ENCODE data around the gene MYO3B. TPM values are rescaled to one million over a fixed set of nuclear protein-coding genes. Genes with fewer than 3 reads are reported as not detected.
"Not testable (repeated sequence)": the region's sequence is repeated elsewhere in the genome, so short reads cannot be mapped to it uniquely, and the experiment has no call there.

The MYO3B gene
- polyA plus RNA-seq, 1 donor: 0.30 TPM

DNA sequence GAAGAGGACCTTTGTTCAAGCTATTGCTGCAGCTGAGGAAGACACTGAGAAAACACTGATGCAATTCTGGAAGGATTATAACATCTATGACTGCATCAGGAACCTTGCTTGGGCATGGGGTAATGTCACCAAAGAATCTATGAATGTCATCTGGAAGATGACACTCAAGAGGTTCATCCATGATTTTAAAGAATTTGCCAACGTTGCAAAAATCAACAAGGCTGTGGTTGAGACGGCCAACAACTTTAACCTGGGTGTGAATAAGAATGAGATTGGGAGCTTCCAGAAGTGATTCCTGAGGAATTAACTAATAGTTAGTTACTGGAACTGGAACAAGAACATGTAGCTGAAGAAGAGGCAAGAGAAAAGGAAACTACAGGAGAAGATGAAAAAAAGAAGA is 410.8 kb downstream of the MYO3B start:
- H3K4me1 ChIP-seq (ENCODE audit: control insufficient read depth, insufficient read depth, low read length): no peaks in the 10 kb centered on the region
- WGBS (ENCODE audit: insufficient coverage, low lambda C conversion rate): 92% methylated on average over 2 of the region's 2 CpGs

DNA sequence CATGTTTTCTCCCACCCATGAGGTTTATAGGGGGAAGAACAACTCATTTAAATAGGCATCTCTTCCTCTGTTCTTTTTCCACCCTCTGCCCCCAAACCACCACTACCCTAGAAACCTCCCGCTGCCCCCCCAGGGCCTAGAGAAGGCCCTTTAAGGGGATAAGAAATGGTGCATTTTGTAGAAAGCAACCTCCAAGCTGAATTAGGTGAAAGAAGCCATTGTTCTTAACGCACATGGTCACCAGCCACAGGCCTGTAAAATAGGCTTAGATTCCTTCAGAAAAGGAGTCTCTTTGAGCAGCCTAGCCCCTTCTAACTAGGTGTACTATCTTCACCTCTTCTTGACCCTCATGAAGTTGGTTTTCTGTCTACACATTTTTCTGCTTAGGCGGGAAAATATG is 418.6 kb downstream of the MYO3B start:
- H3K36me3 ChIP-seq (ENCODE audit: control insufficient read depth, insufficient read depth, low read length): no peaks in the 10 kb centered on the region
- H3K27ac ChIP-seq (ENCODE audit: low read length): no peak overlapping the region
- H3K4me1 ChIP-seq (ENCODE audit: control insufficient read depth, insufficient read depth, low read length): no peaks in the 10 kb centered on the region
- H3K27me3 ChIP-seq (ENCODE audit: control insufficient read depth, insufficient read depth, low read length): no peaks in the 10 kb centered on the region
- no peaks in the 10 kb centered on the region for H3K9me3 ChIP-seq (ENCODE audit: control insufficient read depth, low read depth, low read length)
- no peak for DNase-seq
- no peak overlapping the region for H3K4me3 ChIP-seq (ENCODE audit: low read length)
- no CpG with 5 or more reads among the region's 3 CpGs for WGBS (ENCODE audit: insufficient coverage, low lambda C conversion rate)

More for the DNA sequence above, 410.8 kb downstream of the MYO3B start:
- no peaks in the 10 kb centered on the region for H3K36me3 ChIP-seq (ENCODE audit: control insufficient read depth, insufficient read depth, low read length)
- no peaks in the 10 kb centered on the region for H3K27me3 ChIP-seq (ENCODE audit: control insufficient read depth, insufficient read depth, low read length)
- H3K4me3 ChIP-seq (ENCODE audit: low read length): no peak overlapping the region
- H3K27ac ChIP-seq (ENCODE audit: low read length): no peak overlapping the region
- no peak for DNase-seq
- H3K9me3 ChIP-seq (ENCODE audit: control insufficient read depth, low read depth, low read length): no peaks in the 10 kb centered on the region

DNA sequence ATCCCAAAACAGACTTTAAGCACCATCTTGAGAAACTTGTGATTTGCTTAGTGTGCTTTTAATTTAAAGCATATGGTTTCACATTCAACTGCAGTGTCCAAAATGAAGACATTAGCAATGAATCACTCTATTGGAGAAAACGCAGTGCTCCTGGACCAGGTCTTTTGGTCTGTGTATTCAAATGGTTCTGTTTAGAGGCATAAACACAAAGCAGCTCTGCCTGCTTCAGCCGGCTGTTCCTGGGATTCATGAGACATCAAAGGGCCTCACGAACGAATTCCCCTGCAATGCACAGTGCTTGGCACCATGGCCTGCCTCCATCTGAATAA is 420.1 kb downstream of the MYO3B start:
- Histone ChIP-seq H3K36me3 (ENCODE audit: control insufficient read depth, insufficient read depth, low read length) (no peaks in the 10 kb centered on the region), H3K4me1 (ENCODE audit: control insufficient read depth, insufficient read depth, low read length) (no peaks in the 10 kb centered on the region), H3K27me3 (ENCODE audit: control insufficient read depth, insufficient read depth, low read length) (no peaks in the 10 kb centered on the region), H3K27ac (ENCODE audit: low read length) (no peak overlapping the region), H3K9me3 (ENCODE audit: control insufficient read depth, low read depth, low read length) (no peaks in the 10 kb centered on the region), H3K4me3 (ENCODE audit: low read length) (no peak overlapping the region)
- no peak for DNase-seq
- WGBS (ENCODE audit: insufficient coverage, low lambda C conversion rate): no CpG with 5 or more reads among the region's 4 CpGs

DNA sequence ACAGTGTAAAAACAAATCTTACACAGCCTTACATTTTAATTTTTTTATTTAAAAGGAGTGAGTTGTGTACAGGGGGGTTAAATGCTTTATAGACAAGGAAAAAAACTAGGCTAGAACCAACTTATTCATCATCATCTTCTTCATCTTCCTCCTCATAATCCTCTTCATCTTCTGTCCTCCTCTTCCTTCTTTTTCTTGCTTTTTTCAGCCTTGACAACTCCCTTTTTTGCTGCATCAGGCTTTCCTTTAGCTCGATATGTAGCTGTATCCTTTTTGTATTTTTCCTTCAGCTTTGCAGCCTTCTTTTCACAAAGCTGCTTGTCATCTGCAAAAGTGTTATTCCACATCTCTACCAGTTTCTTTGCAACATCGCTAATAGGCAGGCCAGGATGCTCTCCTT is 423.5 kb downstream of the MYO3B start:
- H3K4me1 ChIP-seq (ENCODE audit: control insufficient read depth, insufficient read depth, low read length): no peaks in the 10 kb centered on the region
- DNase-seq: no peak
- no peak overlapping the region for H3K27ac ChIP-seq (ENCODE audit: low read length)
- no peaks in the 10 kb centered on the region for H3K36me3 ChIP-seq (ENCODE audit: control insufficient read depth, insufficient read depth, low read length)
- H3K9me3 ChIP-seq (ENCODE audit: control insufficient read depth, low read depth, low read length): no peaks in the 10 kb centered on the region
- WGBS (ENCODE audit: insufficient coverage, low lambda C conversion rate): 93% methylated on average over 1 of the region's 2 CpGs
- H3K4me3 ChIP-seq (ENCODE audit: low read length): no peak overlapping the region
- H3K27me3 ChIP-seq (ENCODE audit: control insufficient read depth, insufficient read depth, low read length): no peaks in the 10 kb centered on the region

DNA sequence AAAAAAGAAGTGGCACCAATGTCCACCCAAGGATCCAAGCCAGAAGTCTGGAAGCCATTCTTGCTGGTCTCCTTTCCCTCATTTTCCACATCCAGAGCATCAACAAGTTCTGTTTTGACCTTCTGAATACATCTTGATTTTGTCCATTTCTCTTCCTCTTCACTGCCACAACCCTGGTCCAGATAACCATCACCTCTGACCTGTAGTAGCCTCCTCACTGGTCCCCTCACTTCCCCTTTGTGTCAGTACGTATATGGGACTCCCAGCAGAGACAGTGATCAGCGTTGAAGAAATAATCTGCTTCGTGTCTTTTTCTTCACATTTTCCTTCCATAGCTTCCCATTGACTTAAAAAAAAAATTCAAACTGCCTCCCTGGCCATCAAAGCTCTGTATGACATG is 427.9 kb downstream of the MYO3B start:
- Histone ChIP-seq H3K36me3 (ENCODE audit: control insufficient read depth, insufficient read depth, low read length) (no peaks in the 10 kb centered on the region), H3K27me3 (ENCODE audit: control insufficient read depth, insufficient read depth, low read length) (no peaks in the 10 kb centered on the region), H3K9me3 (ENCODE audit: control insufficient read depth, low read depth, low read length) (no peaks in the 10 kb centered on the region), H3K4me3 (ENCODE audit: low read length) (no peak overlapping the region), H3K27ac (ENCODE audit: low read length) (no peak overlapping the region), H3K4me1 (ENCODE audit: control insufficient read depth, insufficient read depth, low read length) (no peaks in the 10 kb centered on the region)
- 100% methylated on average over 1 of the region's 3 CpGs for WGBS (ENCODE audit: insufficient coverage, low lambda C conversion rate)
- no peak for DNase-seq

DNA sequence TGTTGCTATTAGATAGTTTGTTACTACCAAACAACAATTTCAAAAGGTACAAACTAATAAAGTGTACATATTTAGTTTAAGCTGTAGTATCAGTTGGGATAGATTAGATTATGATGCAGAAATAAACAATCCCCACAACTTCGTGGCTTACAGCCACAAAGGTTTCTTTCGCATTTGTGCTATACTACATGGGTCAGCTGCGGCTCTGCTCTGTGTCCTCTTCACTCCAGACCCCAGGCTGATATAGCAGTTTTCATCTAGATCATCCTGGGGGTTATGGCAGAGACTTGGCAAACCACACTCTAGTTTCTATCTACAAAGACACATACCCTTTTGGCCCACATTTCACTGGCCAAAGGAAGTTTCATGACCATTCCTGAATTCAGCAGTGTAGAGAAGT is 429.2 kb downstream of the MYO3B start:
- Histone ChIP-seq H3K36me3 (ENCODE audit: control insufficient read depth, insufficient read depth, low read length) (no peaks in the 10 kb centered on the region), H3K27me3 (ENCODE audit: control insufficient read depth, insufficient read depth, low read length) (no peaks in the 10 kb centered on the region), H3K4me1 (ENCODE audit: control insufficient read depth, insufficient read depth, low read length) (no peaks in the 10 kb centered on the region), H3K9me3 (ENCODE audit: control insufficient read depth, low read depth, low read length) (no peaks in the 10 kb centered on the region), H3K27ac (ENCODE audit: low read length) (no peak overlapping the region), H3K4me3 (ENCODE audit: low read length) (no peak overlapping the region)
- DNase-seq: no peak
- 59% methylated on average over 3 of the region's 3 CpGs for WGBS (ENCODE audit: insufficient coverage, low lambda C conversion rate)

DNA sequence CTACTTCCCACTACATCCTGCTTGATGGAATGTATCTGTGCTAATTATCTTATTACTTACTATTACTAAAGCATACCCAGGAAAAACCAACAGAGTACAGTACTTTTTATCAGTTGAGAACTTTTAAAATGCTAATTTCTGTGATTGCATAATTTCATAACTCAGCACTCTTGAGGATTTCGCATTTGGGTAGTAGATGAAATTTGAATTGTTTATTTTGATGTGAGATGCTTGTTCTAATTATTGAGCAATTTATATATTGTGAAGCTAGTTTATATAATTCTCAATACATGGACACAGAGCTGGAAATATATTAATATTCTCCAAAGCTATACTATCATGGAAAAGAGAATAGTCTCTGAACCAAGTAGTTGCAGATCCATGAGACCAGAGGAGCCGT is 432.7 kb downstream of the MYO3B start:
- H3K27me3 ChIP-seq (ENCODE audit: control insufficient read depth, insufficient read depth, low read length): no peaks in the 10 kb centered on the region
- H3K4me1 ChIP-seq (ENCODE audit: control insufficient read depth, insufficient read depth, low read length): no peaks in the 10 kb centered on the region
- no peak overlapping the region for H3K4me3 ChIP-seq (ENCODE audit: low read length)
- no peaks in the 10 kb centered on the region for H3K9me3 ChIP-seq (ENCODE audit: control insufficient read depth, low read depth, low read length)
- no peak for DNase-seq
- H3K27ac ChIP-seq (ENCODE audit: low read length): no peak overlapping the region
- 100% methylated on average over 1 of the region's 2 CpGs for WGBS (ENCODE audit: insufficient coverage, low lambda C conversion rate)
- H3K36me3 ChIP-seq (ENCODE audit: control insufficient read depth, insufficient read depth, low read length): no peaks in the 10 kb centered on the region

DNA sequence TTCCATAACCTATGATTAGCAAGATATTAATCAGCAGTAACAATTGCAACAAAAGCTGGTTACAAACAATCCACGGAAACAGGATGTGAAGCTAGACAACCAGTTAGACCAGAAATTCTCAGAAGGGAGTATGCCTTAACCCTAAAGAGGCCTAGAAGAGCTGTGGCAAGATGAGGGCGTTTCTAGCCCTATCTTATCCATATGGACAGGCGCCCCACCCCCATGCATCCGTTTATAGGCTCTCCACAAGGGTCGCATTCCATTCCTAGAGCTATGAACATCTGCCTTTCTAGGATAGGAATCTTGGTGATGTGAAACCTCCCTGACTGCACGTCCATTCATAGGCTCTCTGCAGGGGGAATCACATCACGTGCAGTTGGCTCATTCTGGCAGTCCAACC is 441.0 kb downstream of the MYO3B start:
- not testable (repeated sequence) for H3K9me3 ChIP-seq (ENCODE audit: control insufficient read depth, low read depth, low read length); H3K27ac ChIP-seq (ENCODE audit: low read length); H3K4me3 ChIP-seq (ENCODE audit: low read length); DNase-seq; H3K4me1 ChIP-seq (ENCODE audit: control insufficient read depth, insufficient read depth, low read length); H3K27me3 ChIP-seq (ENCODE audit: control insufficient read depth, insufficient read depth, low read length); H3K36me3 ChIP-seq (ENCODE audit: control insufficient read depth, insufficient read depth, low read length)
- whole genome bisulfite sequencing (ENCODE audit: insufficient coverage, low lambda C conversion rate): no CpG with 5 or more reads among the region's 7 CpGs

DNA sequence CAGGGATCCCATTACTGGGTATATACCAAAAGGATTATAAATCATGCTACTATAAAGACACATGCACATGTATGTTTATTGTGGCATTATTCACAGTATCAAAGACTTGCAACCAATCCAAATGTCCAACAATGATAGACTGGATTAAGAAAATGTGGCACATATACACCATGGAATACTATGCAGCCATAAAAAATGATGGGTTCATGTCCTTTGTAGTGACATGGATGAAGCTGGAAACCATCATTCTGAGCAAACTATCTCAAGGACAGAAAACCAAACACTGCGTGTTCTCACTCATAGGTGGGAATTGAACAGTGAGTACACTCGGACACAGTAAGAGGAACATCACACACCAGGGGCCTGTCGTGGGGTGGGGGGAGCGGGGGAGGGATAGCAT is 457.1 kb downstream of the MYO3B start:
- WGBS (ENCODE audit: insufficient coverage, low lambda C conversion rate): no CpG with 5 or more reads among the region's 4 CpGs
- DNase-seq: not testable (repeated sequence)

DNA sequence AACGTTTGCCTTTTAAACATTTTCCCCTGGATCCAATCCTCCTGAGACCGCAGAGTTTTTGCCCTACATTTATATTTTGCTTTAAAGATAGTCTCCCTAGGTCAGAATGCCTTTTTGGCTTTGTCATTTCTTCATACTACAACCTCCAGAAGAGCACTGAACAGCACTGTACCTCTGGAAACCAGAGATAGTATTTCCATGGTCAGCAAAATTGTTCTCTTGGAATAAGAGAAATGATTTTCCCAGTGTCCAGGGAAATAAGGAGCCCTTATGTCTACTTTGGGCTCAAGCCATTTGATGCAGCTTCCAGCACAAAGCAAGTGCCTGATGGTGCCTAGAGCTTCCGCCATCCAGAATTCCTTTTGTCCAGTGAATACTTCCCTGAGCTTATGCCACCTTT is 461.7 kb downstream of the MYO3B start:
- Histone ChIP-seq H3K36me3 (ENCODE audit: control insufficient read depth, insufficient read depth, low read length) (no peaks in the 10 kb centered on the region), H3K4me3 (ENCODE audit: low read length) (no peak overlapping the region), H3K4me1 (ENCODE audit: control insufficient read depth, insufficient read depth, low read length) (no peaks in the 10 kb centered on the region), H3K27ac (ENCODE audit: low read length) (no peak overlapping the region), H3K27me3 (ENCODE audit: control insufficient read depth, insufficient read depth, low read length) (no peaks in the 10 kb centered on the region), H3K9me3 (ENCODE audit: control insufficient read depth, low read depth, low read length) (no peaks in the 10 kb centered on the region)
- 80% methylated on average over 2 of the region's 3 CpGs for WGBS (ENCODE audit: insufficient coverage, low lambda C conversion rate)
- no peak for DNase-seq

More for the DNA sequence above, 457.1 kb downstream of the MYO3B start:
- H3K4me1 ChIP-seq (ENCODE audit: control insufficient read depth, insufficient read depth, low read length); H3K9me3 ChIP-seq (ENCODE audit: control insufficient read depth, low read depth, low read length); H3K27ac ChIP-seq (ENCODE audit: low read length); H3K36me3 ChIP-seq (ENCODE audit: control insufficient read depth, insufficient read depth, low read length); H3K27me3 ChIP-seq (ENCODE audit: control insufficient read depth, insufficient read depth, low read length); H3K4me3 ChIP-seq (ENCODE audit: low read length): not testable (repeated sequence)

DNA sequence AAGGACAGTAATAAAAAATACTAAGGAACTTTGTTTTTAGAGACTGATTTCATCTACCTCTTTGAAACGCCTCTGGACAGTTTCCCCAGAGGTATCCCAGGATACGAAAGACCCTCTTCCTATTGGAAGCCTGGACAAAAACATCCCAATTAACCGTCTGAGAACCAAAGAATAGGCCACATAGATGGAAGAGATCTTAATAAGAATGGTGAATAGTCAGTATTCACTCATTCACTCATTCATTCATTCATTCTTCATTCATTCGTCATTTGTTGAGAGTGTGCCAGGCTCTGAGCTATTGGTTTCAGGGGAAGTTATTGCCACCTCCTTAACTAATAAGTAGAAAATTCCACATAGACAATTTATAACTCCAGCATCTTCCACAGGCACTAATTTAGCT is 464.0 kb downstream of the MYO3B start:
- no CpG with 5 or more reads among the region's 4 CpGs for WGBS (ENCODE audit: insufficient coverage, low lambda C conversion rate)
- no peak overlapping the region for H3K27ac ChIP-seq (ENCODE audit: low read length)
- no peak for DNase-seq
- no peaks in the 10 kb centered on the region for H3K4me1 ChIP-seq (ENCODE audit: control insufficient read depth, insufficient read depth, low read length)
- H3K9me3 ChIP-seq (ENCODE audit: control insufficient read depth, low read depth, low read length): no peaks in the 10 kb centered on the region
- H3K27me3 ChIP-seq (ENCODE audit: control insufficient read depth, insufficient read depth, low read length): no peaks in the 10 kb centered on the region
- no peak overlapping the region for H3K4me3 ChIP-seq (ENCODE audit: low read length)
- H3K36me3 ChIP-seq (ENCODE audit: control insufficient read depth, insufficient read depth, low read length): no peaks in the 10 kb centered on the region
